Pancreas (tissue), 10 donors: ENCODE measurements around the gene CEP164. TPM values are rescaled to one million over a fixed set of nuclear protein-coding genes. Genes with fewer than 3 reads are reported as not detected.

ENCODE experiments used
- ATAC-seq, 4 donors: fragments of 200-7000 bp; cut with Tn5 transposase; one replicate each; pipeline versions ENCODE4 v1.8.0 to v1.9.1; 2020; ENCODE audit warnings: mild to moderate bottlenecking in 4 of 4, moderate library complexity in 4 of 4
- DNase-seq, 6 donors: peaks; one replicate each; pipeline ENCODE4 v3.0.0-alpha.2; 2020
- FAIRE-seq: peaks from 2 replicates; lab custom pipeline; 2012; peaks lifted over from hg19 to GRCh38; lab: Jason Lieb, UNC
- H3K27ac ChIP-seq, 4 donors: fragments of 200-600 bp; sonication (generic); 1 replicate in 3 of 4; 2 replicates in 1 of 4; pipeline versions ENCODE4 v1.5.0 to v1.8.0; 2020
- H3K27me3 ChIP-seq, 4 donors: fragments of 200-600 bp; one replicate each; pipeline ENCODE4 v1.8.0; 2021
- H3K36me3 ChIP-seq, 3 donors: fragments of 200-600 bp; sonication (generic) in 1 of 3; one replicate each; pipeline versions ENCODE4 v1.5.0 to v1.8.0; 2020 to 2021
- H3K4me1 ChIP-seq, 3 donors: fragments of 200-600 bp; one replicate each; pipeline ENCODE4 v1.8.0; 2021
- H3K4me3 ChIP-seq, 4 donors: fragments of 200-600 bp; sonication (generic) in 2 of 4; one replicate each; pipeline versions ENCODE4 v1.5.0 to v1.8.0; 2020 to 2021
- H3K9me3 ChIP-seq, 4 donors: fragments of 200-600 bp; one replicate each; pipeline ENCODE4 v1.8.0; 2021
- CTCF ChIP-seq, 4 donors: fragments of 200-600 bp; sonication (generic) in 3 of 4; IDR thresholded peaks; one replicate each; pipeline versions ENCODE4 v1.5.0 to v1.8.0; 2021; ENCODE audit warnings: antibody characterized with exemption in 4 of 4
- WGBS, 2 donors: extraction: QIAGEN DNeasy Blood & Tissue Kit; methylation state at CpG; one replicate each; pipeline ENCODE4 v1.1.7; 2013; 5-methylcytosine and 5-hydroxymethylcytosine counted together
- intact Hi-C, 3 donors: fragments of 100-400 bp; cut with DNase I; formaldehyde crosslinking; loops; one replicate each; pipeline versions ENCODE4 v1.11.1 to v1.14.2; 2022
- polyA plus RNA-seq, 2 donors: library from polyadenylated mRNA; stranded (reverse); fragments of 200-250 nt; gene quantifications; one replicate each; pipeline ENCODE4 v1.2.3, GENCODE V29; 2013
- total RNA-seq, 6 donors: library from RNA; stranded (reverse); fragmentation: NEBNext Ultra II Directional in 4 of 6; extraction: Animal tissue kit (Norgen Biotek cat#: 25700) in 4 of 6; gene quantifications; one replicate each; pipeline versions ENCODE4 v1.2.1 to v1.2.4, GENCODE V29; 2021 to 2023
- donor health status: healthy with polysubstance abuse.
- donor health status: DM: no; HTN: no; CAD: no; lungs with moderate emphysema.
- donor health status: DM: no; HTN: no; CAD: no.
- donor health status: control.
- donor health status: control.
- donor health status: Bipolar disorder and iron deficiency.
- donor health status: DM: yes; HTN: yes; CAD: no.
- donor health status: DM: no; HTN: no; CAD: no.
- donor health status: DM: no; HTN: no; CAD: no.
- donor health status: DM: yes; HTN: yes; CAD: no.

Gene CEP164
- total and polyA plus RNA-seq, 8 donors, result 12.9 to 56.3 (median 26.0) TPM

GRCh38 chr11:117387992-117388755 lies 60.5 kb downstream of the CEP164 start:
- no peak for FAIRE-seq

GRCh38 chr11:117390743-117391142 lies 63.1 kb downstream of the CEP164 start:
- no peak for FAIRE-seq
- TF ChIP-seq CTCF (IDR thresholded peaks at IDR 0.05), result no peak
- Histone ChIP-seq H3K36me3 (peaks cover 3 to 65% (median 34%) of the 10 kb centered on the region in 3 donors), H3K27ac (no peak overlapping the region), H3K4me3 (no peak overlapping the region), H3K9me3 (no peaks in the 10 kb centered on the region), H3K27me3 (no peaks in the 10 kb centered on the region), H3K4me1 (no peaks in the 10 kb centered on the region)
- no peak for ATAC-seq
- DNase-seq, result peak in 1 of 6 donors; percentile 7
- WGBS, 2 donors, result 95 to 98% methylated on average over 8 of the region's 8 CpGs
- intact Hi-C loops, result no loop called here

More at GRCh38 chr11:117387992-117388755, 60.5 kb downstream of the CEP164 start:
- WGBS, 2 donors, result 89 to 94% methylated on average over 3 of the region's 3 CpGs
- intact Hi-C loops, result no loop called here
- H3K27me3 ChIP-seq, result no peaks in the 10 kb centered on the region
- TF ChIP-seq CTCF (IDR thresholded peaks at IDR 0.05), result no peak
- H3K9me3 ChIP-seq, result no peaks in the 10 kb centered on the region
- no peaks in the 10 kb centered on the region for H3K4me1 ChIP-seq
- no peak overlapping the region for H3K27ac ChIP-seq
- no peak for ATAC-seq
- DNase-seq, result no peak
- H3K36me3 ChIP-seq, result peaks cover 3 to 51% (median 13%) of the 10 kb centered on the region in 3 donors
- H3K4me3 ChIP-seq, result no peak overlapping the region

GRCh38 chr11:117391181-117391580 lies 63.5 kb downstream of the CEP164 start:
- ATAC-seq, result no peak
- Histone ChIP-seq H3K4me3 (no peak overlapping the region), H3K9me3 (no peaks in the 10 kb centered on the region), H3K36me3 (peaks cover 3 to 65% (median 36%) of the 10 kb centered on the region in 3 donors), H3K27me3 (no peaks in the 10 kb centered on the region), H3K4me1 (no peaks in the 10 kb centered on the region), H3K27ac (no peak overlapping the region)
- TF ChIP-seq CTCF (IDR thresholded peaks at IDR 0.05), result no peak
- FAIRE-seq, result no peak
- 94 to 96% methylated on average over 8 of the region's 8 CpGs for WGBS, 2 donors
- DNase-seq, result peak in 1 of 6 donors; percentile 22
- intact Hi-C loops, result no loop called here

GRCh38 chr11:117392001-117392690 lies 64.5 kb downstream of the CEP164 start:
- H3K4me1 ChIP-seq, result no peaks in the 10 kb centered on the region
- TF ChIP-seq CTCF (IDR thresholded peaks at IDR 0.05), result no peak
- 91% methylated on average over 12 of the region's 12 CpGs for WGBS, 2 donors
- FAIRE-seq (no peak), ATAC-seq (no peak), DNase-seq (peak in 1 of 6 donors; percentile 30)
- no peaks in the 10 kb centered on the region for H3K27me3 ChIP-seq
- H3K9me3 ChIP-seq, result no peaks in the 10 kb centered on the region
- no peak overlapping the region for H3K27ac ChIP-seq
- intact Hi-C loops, result no loop called here
- no peak overlapping the region for H3K4me3 ChIP-seq
- H3K36me3 ChIP-seq, result peaks cover 3 to 70% (median 36%) of the 10 kb centered on the region in 3 donors
